ENCODE data around the gene BAZ2B.

Gene BAZ2B

DNA sequence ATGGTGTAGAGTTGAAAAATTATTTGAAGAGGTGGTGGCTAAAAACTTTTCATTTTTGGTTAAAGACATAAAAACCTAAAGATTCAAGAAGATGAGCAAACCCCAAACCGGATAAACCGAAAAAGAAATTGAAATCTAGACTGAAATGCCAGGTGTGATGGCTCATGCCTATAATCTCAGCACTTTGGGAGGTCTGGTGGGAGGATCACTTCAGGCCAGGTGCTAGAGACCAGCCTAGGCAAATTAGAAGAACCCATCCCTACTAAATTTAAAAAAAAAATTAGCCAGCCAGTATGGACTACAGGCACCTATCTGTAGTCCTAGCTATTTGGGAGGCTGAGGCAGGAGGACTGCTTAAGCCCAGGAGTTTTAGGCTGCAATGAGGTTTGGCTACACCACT lies 126.9 kb downstream of the BAZ2B start:
- no peak for TF ChIP-seq Cebpa-rat (IDR thresholded peaks at IDR 0.05)
- Histone ChIP-seq H4K20me1 (no peaks in the 10 kb centered on the region), H3K27ac (no peak overlapping the region), H3K9me3 (no peaks in the 10 kb centered on the region), H3K27me3 (no peaks in the 10 kb centered on the region), H3K4me3 (no peak overlapping the region), H3K36me3 (no peaks in the 10 kb centered on the region), H3K9ac (no peak overlapping the region), H3K4me1 (no peaks in the 10 kb centered on the region), H3K4me2 (no peak overlapping the region)

DNA sequence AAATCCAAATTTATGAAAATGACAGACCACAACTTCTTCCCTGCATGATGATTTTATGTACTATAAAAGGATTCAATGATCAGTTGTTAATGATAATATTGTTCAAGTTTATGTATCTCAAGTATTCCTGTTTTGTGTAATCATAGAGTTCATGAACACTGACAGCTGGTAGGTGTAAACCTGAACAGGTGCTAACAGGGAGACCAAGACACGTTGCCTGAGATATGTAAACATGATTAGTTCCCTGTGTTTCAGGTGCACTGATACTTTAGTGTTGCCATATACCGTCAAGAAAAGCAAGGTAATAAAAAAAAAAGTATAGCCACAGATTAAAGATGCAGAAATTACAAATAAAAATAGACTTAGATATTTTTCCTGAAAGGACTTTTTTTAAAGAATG lies 131.8 kb downstream of the BAZ2B start:
- H3K4me3 ChIP-seq = no peak overlapping the region
- H3K36me3 ChIP-seq = no peaks in the 10 kb centered on the region
- no peaks in the 10 kb centered on the region for H4K20me1 ChIP-seq
- no peaks in the 10 kb centered on the region for H3K27me3 ChIP-seq
- no peak overlapping the region for H3K27ac ChIP-seq
- H3K9me3 ChIP-seq = no peaks in the 10 kb centered on the region
- H3K4me2 ChIP-seq = no peak overlapping the region
- TF ChIP-seq Cebpa-rat (IDR thresholded peaks at IDR 0.05) = no peak
- no peaks in the 10 kb centered on the region for H3K4me1 ChIP-seq
- H3K9ac ChIP-seq = no peak overlapping the region

DNA sequence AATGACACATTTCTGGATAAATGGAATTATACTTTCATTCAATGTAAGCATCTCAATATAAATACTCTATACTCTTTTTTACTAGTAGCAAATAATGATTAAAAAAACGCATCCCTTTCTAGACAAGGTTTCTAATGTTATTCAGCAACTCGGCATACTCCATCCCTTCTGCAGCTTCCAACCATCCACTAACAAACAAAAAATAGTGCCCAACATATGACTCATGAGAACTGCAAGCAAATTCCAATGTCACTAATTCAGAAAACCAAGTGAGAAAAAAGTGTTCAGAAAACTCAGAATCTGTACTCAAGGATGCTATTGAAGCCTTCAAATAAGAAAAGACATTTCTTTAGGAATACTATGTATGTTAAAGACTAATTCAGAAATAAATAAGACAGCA lies 140.0 kb downstream of the BAZ2B start:
- Histone ChIP-seq H3K9me3 (peaks cover 13% of the 10 kb centered on the region; the same call in 1 of the 2 replicates), H3K36me3 (peaks cover 39% of the 10 kb centered on the region), H3K4me1 (no peaks in the 10 kb centered on the region), H3K4me3 (no peak overlapping the region), H3K4me2 (no peak overlapping the region), H3K27me3 (no peaks in the 10 kb centered on the region), H3K27ac (no peak overlapping the region), H3K9ac (no peak overlapping the region), H4K20me1 (no peaks in the 10 kb centered on the region)
- TF ChIP-seq Cebpa-rat (IDR thresholded peaks at IDR 0.05) = no peak

DNA sequence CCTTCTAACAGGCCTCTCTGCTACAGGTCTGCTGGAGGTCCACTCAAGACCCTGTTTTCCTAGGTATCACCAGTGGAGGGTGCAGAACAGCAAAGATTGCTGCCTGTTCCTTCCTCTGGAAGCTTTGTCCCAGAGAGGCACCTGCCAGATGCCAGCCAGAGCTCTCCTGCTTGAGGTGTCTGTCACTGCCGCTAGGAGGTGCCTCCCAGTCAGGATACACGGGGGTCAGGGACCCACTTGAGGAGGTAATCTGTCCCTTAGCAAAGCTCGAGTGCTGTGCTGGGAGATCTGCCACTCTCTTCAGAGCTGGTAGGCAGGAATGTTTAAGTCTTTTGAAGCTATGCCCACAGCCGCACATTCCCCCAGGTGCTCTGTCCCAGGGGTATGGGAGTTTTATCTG lies 140.6 kb downstream of the BAZ2B start:
- Histone ChIP-seq H3K27ac (no peak overlapping the region), H3K9ac (no peak overlapping the region), H3K27me3 (no peaks in the 10 kb centered on the region), H3K36me3 (peaks cover 39% of the 10 kb centered on the region), H3K4me1 (no peaks in the 10 kb centered on the region), H4K20me1 (no peaks in the 10 kb centered on the region), H3K4me2 (no peak overlapping the region), H3K4me3 (no peak overlapping the region), H3K9me3 (peaks cover 13% of the 10 kb centered on the region; the same call in 1 of the 2 replicates)
- no peak for TF ChIP-seq Cebpa-rat (IDR thresholded peaks at IDR 0.05)

DNA sequence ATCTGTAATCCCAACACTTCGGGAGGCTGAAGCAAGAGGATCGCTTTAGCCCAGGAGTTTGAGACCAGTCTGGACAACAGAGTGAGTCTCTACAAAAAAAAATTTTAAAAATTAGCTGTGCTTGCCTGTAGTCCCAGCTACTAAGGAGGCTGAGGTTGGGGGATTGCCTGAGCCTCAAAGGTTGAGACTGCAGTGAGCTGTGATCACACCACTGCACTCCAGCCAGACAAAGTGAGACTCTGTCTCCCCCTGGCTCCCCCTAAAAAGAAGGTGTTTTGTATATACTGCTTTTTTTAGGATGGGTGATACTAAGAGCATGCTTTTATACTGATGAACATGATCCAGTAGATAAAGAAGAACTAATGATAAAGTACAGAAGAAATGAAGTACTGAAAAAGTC lies 145.0 kb downstream of the BAZ2B start:
- Histone ChIP-seq H3K9me3 (peaks cover 17% of the 10 kb centered on the region; the same call in 1 of the 2 replicates), H3K4me2 (no peak overlapping the region), H3K4me1 (no peaks in the 10 kb centered on the region), H3K27me3 (no peaks in the 10 kb centered on the region), H3K27ac (no peak overlapping the region), H3K4me3 (no peak overlapping the region), H4K20me1 (no peaks in the 10 kb centered on the region; the same call in 1 of the 2 replicates), H3K9ac (no peak overlapping the region), H3K36me3 (peaks cover 34% of the 10 kb centered on the region)
- TF ChIP-seq Cebpa-rat (IDR thresholded peaks at IDR 0.05) = no peak

DNA sequence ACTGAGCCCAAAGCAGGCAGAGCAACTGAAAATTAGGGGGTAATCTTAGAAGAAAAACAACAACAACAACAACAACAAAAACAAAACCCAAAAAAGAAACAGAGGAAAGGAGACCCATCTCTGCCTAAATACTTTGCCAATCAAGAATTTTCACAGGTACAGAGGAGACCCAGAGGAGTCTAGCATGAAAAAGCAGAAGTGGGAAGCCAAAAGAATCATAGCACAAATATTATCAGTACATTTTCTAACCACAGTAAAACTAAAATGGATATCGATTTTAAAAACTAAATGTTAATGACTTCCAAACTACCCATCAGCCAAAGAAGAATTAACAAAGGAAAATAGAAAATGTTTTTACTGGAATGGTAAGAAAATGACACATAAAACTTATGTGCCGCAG lies 148.1 kb downstream of the BAZ2B start:
- no peak for TF ChIP-seq Cebpa-rat (IDR thresholded peaks at IDR 0.05)
- Histone ChIP-seq H3K4me3 (no peak overlapping the region), H3K4me1 (no peaks in the 10 kb centered on the region), H3K36me3 (peaks cover 18% of the 10 kb centered on the region), H3K9me3 (peaks cover 4% of the 10 kb centered on the region; the same call in 1 of the 2 replicates), H3K27me3 (no peaks in the 10 kb centered on the region), H3K9ac (no peak overlapping the region), H3K4me2 (no peak overlapping the region), H4K20me1 (no peaks in the 10 kb centered on the region; the same call in 1 of the 2 replicates), H3K27ac (no peak overlapping the region)

DNA sequence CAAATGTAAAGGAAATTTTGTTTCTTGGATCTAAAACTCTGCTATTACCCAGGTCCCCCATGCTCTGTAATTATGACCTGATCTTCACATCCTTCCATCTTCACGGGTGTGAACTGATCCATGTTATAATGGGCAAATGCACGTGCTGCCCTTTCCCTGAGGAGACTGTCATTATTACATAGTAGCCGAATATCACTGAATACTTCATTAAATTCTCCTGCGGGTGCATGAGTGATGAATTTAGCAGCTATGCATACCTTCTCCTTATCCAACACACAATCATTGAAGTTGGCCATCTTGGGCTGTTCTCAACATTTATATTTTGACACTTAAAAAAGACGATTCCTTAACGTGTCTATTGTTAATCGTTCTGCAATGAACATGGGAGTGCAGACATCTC lies 153.4 kb downstream of the BAZ2B start:
- Histone ChIP-seq H4K20me1 (no peaks in the 10 kb centered on the region; the same call in 1 of the 2 replicates), H3K36me3 (peaks cover 23% of the 10 kb centered on the region), H3K27me3 (no peaks in the 10 kb centered on the region), H3K4me2 (no peak overlapping the region), H3K4me3 (no peak overlapping the region), H3K9ac (no peak overlapping the region), H3K9me3 (no peaks in the 10 kb centered on the region), H3K27ac (no peak overlapping the region), H3K4me1 (no peaks in the 10 kb centered on the region)
- no peak for TF ChIP-seq Cebpa-rat (IDR thresholded peaks at IDR 0.05)

DNA sequence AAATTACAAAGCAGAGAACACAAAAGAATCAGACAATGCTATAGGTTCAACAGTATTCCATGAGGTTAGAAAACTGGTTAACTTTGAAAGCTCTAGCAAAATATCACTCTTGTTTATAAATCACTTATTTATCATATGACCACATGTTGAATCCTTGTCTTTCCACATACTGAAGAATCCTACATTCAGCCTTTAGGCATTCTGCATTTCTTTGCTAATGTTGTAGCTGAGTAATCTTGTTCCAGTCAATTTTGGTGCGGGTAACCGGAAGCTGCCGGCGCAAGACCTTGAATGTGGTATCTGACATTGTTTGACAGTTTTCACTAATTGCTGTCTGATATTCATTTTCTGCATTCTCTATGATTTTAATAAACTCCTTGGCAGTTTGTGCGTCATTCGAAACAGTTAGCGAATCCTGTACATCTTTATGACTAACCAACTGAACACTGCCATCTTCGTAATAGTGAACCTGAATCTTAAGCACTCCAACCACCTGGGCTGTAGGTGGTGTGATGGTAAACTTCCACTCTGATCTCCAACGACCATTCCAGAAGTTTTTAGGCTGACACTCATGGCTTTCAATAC lies 154.1 kb downstream of the BAZ2B start:
- Histone ChIP-seq H3K36me3 (peaks cover 23% of the 10 kb centered on the region), H3K4me3 (no peak overlapping the region), H3K27me3 (no peaks in the 10 kb centered on the region), H3K9me3 (no peaks in the 10 kb centered on the region), H4K20me1 (no peaks in the 10 kb centered on the region; the same call in 1 of the 2 replicates), H3K9ac (no peak overlapping the region), H3K27ac (no peak overlapping the region), H3K4me1 (no peaks in the 10 kb centered on the region), H3K4me2 (no peak overlapping the region)
- no peak for TF ChIP-seq Cebpa-rat (IDR thresholded peaks at IDR 0.05)

DNA sequence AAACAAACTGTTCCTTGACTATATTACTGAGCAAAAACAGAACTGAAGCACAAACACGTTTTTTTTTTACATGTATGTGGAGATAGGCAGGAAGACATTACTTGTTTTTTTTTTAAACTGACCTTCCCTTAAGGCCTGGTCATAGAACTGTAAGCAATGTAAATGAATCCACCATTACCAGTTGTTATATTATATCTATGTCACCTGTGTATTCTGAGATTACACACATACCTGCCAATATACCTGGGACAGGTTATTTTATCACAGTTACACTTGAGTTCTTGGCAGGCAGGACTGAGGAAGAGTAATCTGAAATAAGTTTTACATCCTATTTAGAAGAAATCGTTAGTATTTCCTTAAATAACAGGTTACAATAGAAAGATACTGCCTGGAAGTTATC lies 155.3 kb downstream of the BAZ2B start:
- no peaks in the 10 kb centered on the region for H3K9me3 ChIP-seq
- TF ChIP-seq Cebpa-rat (IDR thresholded peaks at IDR 0.05) = no peak
- no peaks in the 10 kb centered on the region for H3K4me1 ChIP-seq
- no peak overlapping the region for H3K4me3 ChIP-seq
- H3K27me3 ChIP-seq = no peaks in the 10 kb centered on the region
- H4K20me1 ChIP-seq = no peaks in the 10 kb centered on the region
- H3K9ac ChIP-seq = no peak overlapping the region
- peaks cover 14% of the 10 kb centered on the region for H3K36me3 ChIP-seq
- H3K27ac ChIP-seq = no peak overlapping the region
- H3K4me2 ChIP-seq = no peak overlapping the region

DNA sequence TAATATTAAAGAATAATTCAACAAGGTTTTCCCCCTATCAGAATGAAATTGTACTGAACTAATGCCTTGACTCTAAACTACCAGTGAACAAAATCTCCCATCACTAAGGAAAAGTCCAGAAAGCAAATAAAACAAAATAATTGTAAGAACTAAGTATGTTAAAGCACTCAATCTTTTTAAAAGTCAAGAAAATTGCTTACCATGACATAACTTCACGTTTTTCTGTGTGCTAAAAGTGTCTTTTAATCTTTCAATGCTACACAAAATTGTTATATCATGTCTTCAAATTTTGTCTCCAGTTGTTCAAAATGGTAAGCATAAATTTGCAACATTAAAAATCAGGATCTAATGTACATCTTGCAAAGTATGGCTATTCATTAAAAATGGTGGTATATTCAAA lies 156.1 kb downstream of the BAZ2B start:
- Histone ChIP-seq H3K4me2 (no peak overlapping the region), H3K9ac (no peak overlapping the region), H3K27ac (no peak overlapping the region), H3K36me3 (peaks cover 14% of the 10 kb centered on the region), H4K20me1 (no peaks in the 10 kb centered on the region), H3K9me3 (no peaks in the 10 kb centered on the region), H3K4me1 (no peaks in the 10 kb centered on the region), H3K4me3 (no peak overlapping the region), H3K27me3 (no peaks in the 10 kb centered on the region)
- TF ChIP-seq Cebpa-rat (IDR thresholded peaks at IDR 0.05) = no peak

DNA sequence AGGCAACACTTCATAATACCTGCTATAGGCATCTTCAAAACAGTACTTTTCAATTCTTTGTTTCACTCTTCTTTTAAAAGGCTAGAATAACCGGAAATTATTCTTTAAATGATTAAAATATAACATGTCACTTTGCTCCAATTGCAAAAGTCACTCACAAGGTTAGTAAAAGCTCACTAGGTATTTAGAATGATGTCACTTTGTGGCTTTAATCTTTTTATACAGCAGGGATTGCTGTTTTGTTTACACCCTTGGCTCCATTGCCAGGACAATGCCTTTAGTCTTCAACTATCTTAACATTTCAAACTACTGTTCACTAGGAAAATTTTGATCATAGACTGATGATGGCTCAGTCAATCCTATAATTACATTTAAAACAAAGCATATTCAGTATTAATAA lies 157.1 kb downstream of the BAZ2B start:
- H3K4me3 ChIP-seq = no peak overlapping the region
- H4K20me1 ChIP-seq = no peaks in the 10 kb centered on the region
- H3K4me2 ChIP-seq = no peak overlapping the region
- H3K27me3 ChIP-seq = no peaks in the 10 kb centered on the region
- no peak overlapping the region for H3K9ac ChIP-seq
- no peaks in the 10 kb centered on the region for H3K4me1 ChIP-seq
- H3K36me3 ChIP-seq = peaks cover 12% of the 10 kb centered on the region
- TF ChIP-seq Cebpa-rat (IDR thresholded peaks at IDR 0.05) = no peak
- H3K27ac ChIP-seq = no peak overlapping the region
- no peaks in the 10 kb centered on the region for H3K9me3 ChIP-seq
